Head of caudate nucleus (tissue), 42 donors: ENCODE data around the gene CACNA1D.
A peak's percentile ranks its signal among the peaks of the same experiment; 100 is the strongest.

ENCODE experiments used
- DNase-seq, 42 donors: peaks; one replicate each; pipeline versions ENCODE4 v3.0.0 to v3.0.0-alpha.2; 2020 to 2021; ENCODE audit warnings: mixed read lengths in 7 of 42
- intact Hi-C: fragments of 100-400 bp; cut with DNase I; formaldehyde crosslinking; loops from one replicate; pipeline ENCODE4 v1.15.0; 2022

Gene CACNA1D

DNA sequence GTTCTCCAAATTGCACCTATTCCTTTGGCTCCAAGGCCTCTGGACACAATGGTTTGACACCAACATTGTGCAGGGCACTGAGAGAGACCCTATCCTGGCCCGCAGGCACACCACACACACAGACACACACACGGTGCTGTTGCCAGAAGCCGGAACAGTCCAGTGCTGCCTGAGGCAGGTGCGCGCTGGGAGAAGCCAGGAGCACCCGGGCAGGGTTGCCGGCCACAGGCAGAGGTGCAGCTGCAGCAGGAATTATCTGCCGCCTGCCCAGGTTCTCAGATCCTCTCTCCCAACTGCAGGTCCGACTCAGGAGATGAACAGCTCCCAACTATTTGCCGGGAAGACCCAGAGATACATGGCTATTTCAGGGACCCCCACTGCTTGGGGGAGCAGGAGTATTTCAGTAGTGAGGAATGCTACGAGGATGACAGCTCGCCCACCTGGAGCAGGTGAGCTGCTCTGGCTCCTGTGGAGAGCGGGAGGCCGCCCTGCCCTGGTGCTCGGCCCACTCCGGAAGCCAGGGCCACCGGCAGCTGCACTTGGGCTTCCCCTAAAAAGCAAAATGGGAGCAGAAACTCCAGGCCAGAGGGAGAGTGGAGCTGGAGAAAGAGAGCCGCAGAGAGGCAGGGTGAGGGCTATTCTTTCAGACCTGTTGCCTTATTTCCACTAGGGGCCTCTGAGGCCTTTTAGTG is 308.9 kb downstream of the CACNA1D start:
- DNase-seq, result peak in 2 of 42 donors; percentile 14 to 22
- intact Hi-C loops, result no loop called here

DNA sequence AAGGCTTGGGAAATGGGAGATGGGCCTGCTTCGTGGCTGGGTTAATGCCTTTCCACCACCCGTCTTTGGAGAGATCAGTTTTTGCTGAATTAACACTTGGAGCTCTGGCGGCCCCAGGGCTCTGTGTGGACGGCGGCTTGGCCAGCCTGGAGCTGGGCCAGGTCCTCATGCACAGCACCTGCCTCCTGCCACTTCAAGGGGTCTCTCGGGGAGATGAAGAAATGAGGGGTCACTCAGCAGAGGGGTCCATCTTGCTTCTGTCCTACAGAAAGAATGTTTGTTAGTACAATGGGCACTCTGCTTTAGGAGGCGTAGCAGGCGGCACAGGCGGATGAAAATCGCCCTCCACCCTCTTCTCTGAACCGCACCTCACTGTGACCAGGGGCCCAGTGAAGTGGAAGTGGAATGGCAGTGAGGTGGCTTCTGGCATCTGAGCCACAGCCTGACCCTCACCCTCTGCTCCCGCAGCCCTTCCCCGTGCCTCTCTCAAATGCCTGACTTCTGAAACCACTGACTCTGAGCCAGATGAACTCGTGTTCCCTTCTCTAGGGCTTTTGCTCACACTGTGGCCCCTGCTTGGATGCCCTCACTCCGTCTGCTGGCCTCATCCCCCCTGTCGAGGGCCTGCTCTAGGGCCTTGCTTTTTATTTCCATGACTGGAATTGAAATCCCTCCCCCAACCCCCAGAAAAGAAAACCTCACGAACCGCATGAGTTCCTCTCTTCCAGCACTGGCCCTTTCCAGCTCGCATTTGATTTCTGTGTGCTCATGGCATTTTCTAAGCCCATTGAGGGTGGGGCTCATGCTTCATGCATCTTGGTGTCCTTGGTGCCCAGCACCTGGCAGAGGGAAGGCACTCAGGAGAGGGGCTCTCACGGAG is 309.6 kb downstream of the CACNA1D start:
- intact Hi-C loops, result no loop called here
- DNase-seq, result peak in 3 of 42 donors; percentile 2 to 26 (median 15)

DNA sequence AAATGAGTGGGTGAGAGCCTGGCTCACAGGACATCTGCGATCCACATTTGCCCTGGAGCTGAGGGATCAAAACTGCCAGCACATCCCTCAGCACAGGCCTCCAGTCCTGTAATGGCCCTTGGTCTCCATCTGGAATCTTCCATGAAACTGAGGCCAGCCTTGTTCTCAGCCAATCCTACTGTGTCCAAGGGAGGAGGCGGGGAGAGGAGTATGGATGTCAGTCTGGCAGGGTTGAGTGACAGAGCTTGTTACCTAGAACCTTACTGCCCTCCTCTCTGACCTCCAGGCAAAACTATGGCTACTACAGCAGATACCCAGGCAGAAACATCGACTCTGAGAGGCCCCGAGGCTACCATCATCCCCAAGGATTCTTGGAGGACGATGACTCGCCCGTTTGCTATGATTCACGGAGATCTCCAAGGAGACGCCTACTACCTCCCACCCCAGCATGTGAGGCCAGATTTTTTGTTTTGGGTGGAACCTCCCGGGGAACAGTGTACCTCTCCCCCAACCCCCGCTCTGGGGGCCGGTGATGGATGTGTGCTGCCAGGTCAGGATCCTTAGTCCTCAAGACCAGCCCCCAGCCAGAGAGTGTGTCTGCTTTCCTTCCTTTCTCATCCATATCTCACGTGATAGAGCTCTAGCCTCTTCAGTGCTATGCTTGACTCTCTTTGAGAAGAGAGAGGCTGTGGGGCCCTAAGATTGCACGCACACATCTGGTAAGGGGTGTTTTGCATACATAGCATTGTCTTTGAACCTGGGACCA is 310.5 kb downstream of the CACNA1D start:
- intact Hi-C loops, result no loop called here
- peak in 36 of 42 donors; percentile 15 to 87 (median 57) for DNase-seq

DNA sequence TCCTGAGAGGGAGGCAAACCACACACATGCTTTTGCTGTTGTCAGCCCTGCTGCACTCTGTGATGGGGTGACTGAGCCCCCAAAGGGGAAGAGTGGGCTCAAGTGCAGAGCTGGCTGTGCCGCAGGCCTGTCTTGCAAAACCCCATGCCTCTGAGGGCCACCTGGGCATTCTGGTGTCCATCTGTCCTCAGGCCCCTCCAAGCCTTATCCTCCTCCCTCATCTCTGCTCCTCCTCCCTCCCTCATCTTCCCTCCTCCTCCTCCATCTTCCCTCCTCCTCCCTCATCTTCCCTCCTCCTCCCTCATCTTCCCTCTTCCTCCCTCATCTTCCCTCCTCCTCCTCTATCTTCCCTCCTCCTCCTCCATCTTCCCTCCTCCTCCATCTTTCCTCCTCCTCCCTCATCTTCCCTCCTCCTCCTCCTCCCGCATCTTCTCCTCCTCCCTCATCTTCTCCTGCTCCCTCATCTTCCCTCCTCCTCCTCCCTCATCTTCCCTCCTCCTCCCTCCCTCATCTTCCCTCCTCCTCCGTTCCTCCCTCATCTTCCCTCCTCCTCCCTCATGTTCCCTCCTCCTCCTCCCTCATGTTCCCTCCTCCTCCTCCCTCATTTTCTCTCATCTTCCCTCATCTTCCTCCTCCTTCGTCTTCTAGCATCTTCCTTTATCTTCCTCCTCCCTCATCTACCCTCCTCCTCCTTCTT is 311.2 kb downstream of the CACNA1D start:
- DNase-seq, result peak in 4 of 42 donors; percentile 0 to 6 (median 6)
- intact Hi-C loops, result no loop called here

DNA sequence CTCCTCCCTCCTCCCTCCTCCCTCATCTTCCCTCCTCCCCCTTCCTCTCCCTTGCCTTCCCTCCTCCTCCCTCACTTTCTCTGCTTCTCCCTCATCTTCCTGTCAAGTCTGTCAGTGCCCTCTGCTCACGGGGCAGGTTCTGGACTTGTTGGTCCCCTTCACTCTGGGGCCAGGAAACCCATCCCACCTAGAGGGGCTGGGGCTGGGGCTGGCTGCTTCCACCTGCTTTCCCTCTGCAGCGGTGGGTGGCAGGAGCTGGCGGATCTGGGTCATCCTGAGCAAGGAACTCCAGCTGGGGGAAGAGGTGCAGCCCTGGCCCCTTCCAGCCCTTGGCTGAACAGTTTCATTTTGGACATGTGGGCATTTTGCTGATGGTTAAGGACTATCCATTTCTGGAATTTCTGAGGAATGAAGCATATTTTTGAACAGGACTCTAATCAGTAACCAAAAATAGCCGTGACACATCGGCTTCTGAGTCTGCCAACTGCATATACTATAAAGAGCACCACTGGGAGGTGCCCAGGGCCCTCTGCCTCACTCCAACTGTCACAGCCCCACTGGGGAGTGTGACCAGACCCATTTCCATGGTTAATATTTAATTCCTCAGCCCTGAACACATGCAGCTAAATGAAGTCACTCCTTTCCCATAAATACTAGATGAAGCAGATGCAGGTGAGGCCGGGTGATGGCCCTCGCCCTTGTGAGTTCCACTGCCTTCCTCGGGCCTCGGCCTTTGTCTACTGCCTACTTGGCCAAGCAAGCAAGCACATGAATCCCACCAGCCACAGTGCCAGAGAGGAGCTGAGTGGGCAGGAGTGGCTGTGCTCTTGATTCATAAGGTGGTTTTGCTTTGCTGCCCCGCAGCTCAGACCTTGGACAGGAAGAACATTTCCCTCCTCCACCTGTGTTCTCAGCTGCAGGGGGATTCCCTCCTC is 312.0 kb downstream of the CACNA1D start:
- intact Hi-C loops, result no loop called here
- peak in 5 of 42 donors; percentile 6 to 27 (median 8) for DNase-seq

DNA sequence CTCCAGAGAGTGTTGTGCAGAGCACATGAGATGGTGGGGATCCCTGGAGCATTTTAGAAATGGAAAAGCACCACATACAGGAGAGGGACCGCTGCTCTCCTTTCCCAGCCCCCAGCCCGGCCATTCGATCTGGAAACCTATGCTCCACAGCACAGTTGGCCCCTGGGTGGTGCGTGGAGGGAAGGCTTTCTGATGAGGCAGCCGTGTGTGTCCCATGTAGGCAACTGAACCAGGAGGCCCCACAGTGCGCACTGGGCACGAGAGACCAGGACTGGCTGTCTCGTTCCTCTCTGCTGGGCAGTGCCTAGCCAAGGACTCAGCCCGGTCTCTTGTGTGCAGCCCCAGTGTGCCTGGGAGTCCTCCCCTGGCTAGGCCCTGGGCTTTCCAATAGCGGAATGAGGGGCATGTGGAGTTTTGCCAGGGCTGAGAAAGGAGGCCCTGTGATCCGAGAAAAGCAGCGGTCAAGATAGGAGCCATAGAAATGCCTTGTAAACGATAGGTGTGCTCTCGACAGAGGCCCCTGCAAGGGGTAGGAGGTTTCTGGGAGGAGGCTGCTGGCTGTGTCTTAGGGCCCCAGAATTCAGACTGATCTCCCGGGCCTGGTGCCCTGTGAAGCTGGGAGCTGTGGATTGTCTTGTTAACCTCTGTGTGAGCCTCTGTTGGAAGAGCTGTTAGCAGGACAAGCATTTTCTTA is 312.9 kb downstream of the CACNA1D start:
- intact Hi-C loops, result no loop called here
- DNase-seq, result peak in 4 of 42 donors; percentile 1 to 8 (median 4)

DNA sequence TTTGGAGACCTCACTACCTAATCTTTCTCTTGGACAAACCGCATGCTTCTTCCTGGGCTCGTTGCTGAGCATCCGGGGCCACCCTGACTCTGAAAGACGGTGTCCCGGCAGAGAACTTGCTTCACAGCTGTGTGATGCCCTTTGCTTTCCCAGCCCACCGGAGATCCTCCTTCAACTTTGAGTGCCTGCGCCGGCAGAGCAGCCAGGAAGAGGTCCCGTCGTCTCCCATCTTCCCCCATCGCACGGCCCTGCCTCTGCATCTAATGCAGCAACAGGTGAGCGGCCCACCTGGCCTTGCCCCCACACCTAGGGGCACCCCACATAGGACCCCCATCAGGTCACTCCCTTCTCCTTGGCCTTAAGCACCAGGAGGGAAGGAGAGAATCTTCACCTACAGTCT is 314.1 kb downstream of the CACNA1D start:
- intact Hi-C loops, result no loop called here
- peak in 3 of 42 donors; percentile 0 to 9 (median 1) for DNase-seq

DNA sequence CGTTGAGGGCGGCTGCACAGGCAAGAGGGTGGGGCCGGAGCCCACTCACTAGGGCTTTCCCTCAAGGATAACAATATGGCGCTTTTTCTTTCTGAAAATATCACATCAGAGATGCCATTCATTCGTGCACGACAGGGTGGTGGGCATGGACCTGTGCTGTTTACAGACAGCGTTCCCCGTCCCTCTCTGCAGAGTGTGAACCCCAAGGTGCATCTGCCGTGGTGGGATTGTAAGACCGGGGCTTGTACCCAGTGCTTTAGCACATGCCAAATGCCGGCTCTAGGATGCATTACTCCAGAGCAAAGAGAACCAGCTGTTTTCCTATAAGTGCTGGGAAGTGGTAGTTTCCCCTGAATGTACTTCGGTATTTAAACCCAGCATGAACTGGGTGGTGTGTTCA is 314.9 kb downstream of the CACNA1D start:
- DNase-seq, result peak in 4 of 42 donors; percentile 7 to 36 (median 12)
- intact Hi-C loops, result no loop called here

DNA sequence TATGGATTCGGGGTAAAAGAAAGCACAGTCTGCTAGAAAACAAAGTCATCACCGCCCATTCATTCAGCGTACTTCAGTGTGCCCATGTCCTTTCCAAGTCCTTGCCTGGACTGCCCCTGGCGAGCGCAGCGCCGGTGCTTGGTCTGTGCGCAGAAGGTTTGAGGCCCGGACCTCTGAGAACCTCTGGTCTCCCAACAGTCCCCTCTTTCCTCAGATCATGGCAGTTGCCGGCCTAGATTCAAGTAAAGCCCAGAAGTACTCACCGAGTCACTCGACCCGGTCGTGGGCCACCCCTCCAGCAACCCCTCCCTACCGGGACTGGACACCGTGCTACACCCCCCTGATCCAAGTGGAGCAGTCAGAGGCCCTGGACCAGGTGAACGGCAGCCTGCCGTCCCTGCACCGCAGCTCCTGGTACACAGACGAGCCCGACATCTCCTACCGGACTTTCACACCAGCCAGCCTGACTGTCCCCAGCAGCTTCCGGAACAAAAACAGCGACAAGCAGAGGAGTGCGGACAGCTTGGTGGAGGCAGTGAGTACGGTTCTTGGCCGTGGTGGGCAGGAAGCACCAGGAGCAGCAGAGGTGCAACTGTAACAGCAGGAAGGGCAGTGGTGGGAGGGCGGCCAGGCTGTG is 315.5 kb downstream of the CACNA1D start:
- intact Hi-C loops, result no loop called here
- peak in 4 of 42 donors; percentile 6 to 36 (median 12) for DNase-seq

DNA sequence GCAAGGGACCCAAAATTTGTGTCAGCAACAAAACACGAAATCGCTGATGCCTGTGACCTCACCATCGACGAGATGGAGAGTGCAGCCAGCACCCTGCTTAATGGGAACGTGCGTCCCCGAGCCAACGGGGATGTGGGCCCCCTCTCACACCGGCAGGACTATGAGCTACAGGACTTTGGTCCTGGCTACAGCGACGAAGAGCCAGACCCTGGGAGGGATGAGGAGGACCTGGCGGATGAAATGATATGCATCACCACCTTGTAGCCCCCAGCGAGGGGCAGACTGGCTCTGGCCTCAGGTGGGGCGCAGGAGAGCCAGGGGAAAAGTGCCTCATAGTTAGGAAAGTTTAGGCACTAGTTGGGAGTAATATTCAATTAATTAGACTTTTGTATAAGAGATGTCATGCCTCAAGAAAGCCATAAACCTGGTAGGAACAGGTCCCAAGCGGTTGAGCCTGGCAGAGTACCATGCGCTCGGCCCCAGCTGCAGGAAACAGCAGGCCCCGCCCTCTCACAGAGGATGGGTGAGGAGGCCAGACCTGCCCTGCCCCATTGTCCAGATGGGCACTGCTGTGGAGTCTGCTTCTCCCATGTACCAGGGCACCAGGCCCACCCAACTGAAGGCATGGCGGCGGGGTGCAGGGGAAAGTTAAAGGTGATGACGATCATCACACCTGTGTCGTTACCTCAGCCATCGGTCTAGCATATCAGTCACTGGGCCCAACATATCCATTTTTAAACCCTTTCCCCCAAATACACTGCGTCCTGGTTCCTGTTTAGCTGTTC is 316.9 kb downstream of the CACNA1D start:
- DNase-seq, result peak in 6 of 42 donors; percentile 3 to 19 (median 14)
- intact Hi-C loops, result no loop called here

DNA sequence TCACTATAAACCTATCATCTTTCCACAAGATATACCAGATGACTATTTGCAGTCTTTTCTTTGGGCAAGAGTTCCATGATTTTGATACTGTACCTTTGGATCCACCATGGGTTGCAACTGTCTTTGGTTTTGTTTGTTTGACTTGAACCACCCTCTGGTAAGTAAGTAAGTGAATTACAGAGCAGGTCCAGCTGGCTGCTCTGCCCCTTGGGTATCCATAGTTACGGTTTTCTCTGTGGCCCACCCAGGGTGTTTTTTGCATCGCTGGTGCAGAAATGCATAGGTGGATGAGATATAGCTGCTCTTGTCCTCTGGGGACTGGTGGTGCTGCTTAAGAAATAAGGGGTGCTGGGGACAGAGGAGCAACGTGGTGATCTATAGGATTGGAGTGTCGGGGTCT is 318.0 kb downstream of the CACNA1D start:
- DNase-seq, result peak in 4 of 42 donors; percentile 4 to 21 (median 8)
- intact Hi-C loops, result no loop called here

DNA sequence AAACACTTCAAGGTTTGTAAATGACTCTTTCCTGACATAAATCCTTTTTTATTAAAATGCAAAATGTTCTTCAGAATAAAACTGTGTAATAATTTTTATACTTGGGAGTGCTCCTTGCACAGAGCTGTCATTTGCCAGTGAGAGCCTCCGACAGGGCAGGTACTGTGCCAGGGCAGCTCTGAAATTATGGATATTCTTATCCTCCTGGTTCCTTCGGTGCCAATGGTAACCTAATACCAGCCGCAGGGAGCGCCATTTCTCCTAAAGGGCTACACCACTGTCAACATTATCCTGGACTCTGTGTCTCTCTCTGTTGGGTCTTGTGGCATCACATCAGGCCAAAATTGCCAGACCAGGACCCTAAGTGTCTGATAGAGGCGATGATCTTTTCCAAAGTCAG is 318.8 kb downstream of the CACNA1D start:
- intact Hi-C loops, result no loop called here
- DNase-seq, result peak in 7 of 42 donors; percentile 4 to 42 (median 11)

DNA sequence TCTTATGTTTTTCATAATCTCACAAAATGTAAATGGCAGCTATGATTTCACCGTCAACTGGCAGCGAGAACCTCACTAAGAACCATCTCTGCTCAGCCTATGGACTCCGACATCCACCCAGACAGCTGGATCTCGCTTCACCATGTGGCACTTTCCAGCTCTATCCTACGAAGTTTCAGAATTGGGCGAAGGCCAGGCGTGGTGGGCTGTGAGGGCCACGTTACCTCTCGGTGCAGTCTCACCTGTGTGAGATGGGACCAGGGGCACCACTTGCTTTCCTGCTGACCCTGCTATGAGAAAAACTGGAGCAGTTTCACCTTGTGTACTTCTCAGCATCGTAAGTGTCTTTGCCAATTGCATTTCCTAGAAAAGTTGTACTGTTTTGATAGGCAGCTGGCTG is 319.5 kb downstream of the CACNA1D start:
- peak in 7 of 42 donors; percentile 4 to 39 (median 16) for DNase-seq
- intact Hi-C loops, result no loop called here

DNA sequence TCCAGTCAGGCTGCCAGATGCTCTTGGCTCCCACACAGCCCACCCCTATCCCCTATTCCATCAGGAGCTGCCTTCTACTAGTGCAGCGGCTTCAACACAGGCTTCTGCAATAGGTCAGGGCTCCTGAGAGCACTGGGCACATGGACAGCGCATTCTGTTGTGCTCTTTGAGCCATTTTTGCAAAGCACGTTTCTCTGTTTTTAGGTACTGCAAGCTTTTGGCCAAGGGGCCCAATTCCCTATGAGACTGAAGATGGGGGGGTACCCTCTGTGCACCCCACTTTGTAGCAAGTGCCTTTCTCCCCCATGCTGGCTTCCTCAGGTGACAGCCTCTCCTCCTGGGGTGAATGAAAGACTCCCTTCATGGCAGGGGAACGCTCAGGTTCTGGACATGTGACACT is 320.7 kb downstream of the CACNA1D start:
- DNase-seq, result peak in 5 of 42 donors; percentile 2 to 22 (median 5)
- intact Hi-C loops, result no loop called here

DNA sequence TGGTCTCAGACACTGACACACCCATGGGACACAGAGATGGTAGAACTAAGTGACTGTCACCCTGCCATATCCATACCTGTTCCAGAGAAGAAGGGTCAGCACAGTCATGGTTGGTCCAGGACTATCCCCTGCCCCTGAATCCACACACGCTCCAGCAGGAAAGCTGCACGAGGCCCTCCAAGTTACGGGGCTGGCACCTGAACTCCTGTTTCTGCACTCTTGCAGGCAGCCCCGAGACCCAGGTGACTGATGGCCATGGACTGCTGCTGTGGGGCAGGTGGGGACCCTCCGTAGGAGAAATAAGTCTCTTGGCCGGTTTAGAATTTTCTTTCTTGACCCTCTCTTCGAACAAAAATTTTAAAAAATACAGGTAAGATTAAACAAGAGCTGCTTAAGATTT is 321.2 kb downstream of the CACNA1D start:
- DNase-seq, result peak in 6 of 42 donors; percentile 3 to 31 (median 16)
- intact Hi-C loops, result no loop called here

DNA sequence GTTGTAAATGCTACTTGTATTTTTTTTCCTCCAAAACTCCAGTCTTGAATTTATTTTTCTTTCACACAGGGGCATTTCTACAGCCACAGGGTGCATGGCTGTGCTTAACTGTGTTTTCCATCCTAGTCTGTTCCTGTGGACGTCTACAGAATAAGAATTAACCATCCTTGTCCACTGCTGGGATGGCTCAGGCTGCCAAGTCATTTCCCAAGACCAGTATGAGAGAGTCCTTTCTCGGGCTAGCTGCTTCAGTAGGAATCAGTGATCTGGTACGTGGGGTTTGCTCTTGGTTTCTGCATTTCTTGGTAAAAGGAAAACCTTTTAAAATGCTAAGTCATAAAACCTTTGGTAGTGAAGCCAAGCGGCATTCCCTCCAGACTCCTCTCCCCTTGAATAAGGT is 322.0 kb downstream of the CACNA1D start:
- peak in 24 of 42 donors; percentile 11 to 72 (median 44) for DNase-seq
- intact Hi-C loops, result no loop called here
